ENCODE data around the gene RNF123. TPM values are rescaled to one million over a fixed set of nuclear protein-coding genes. Genes with fewer than 3 reads are reported as not detected.
A peak's percentile ranks its signal among the peaks of the same experiment; 100 is the strongest.

The RNF123 gene
- total RNA-seq, 1 donor from 2014 or later, result 40.1 TPM

GRCh38 chr3:49668861-49669260, 20.5 kb upstream of the RNF123 start:
- TF ChIP-seq CTCF (IDR thresholded peaks at IDR 0.05), result no peak
- Mint-ChIP-seq H3K9me3 (ENCODE audit: low read depth) (no peaks in the 10 kb centered on the region), H3K4me1 (ENCODE audit: low read depth) (peaks cover 27% of the 10 kb centered on the region), H3K36me3 (ENCODE audit: low read depth) (no peaks in the 10 kb centered on the region), H3K27me3 (ENCODE audit: low read depth) (no peaks in the 10 kb centered on the region), H3K4me3 (ENCODE audit: unreplicated experiment) (no peak overlapping the region), H3K27ac (ENCODE audit: unreplicated experiment) (peak overlapping the region; percentile 2)
- no peak for DNase-seq (ENCODE audit: low spot score)

GRCh38 chr3:49669352-49669751, 20.0 kb upstream of the RNF123 start:
- H3K9me3 Mint-ChIP-seq (ENCODE audit: low read depth), result no peaks in the 10 kb centered on the region
- no peak for DNase-seq (ENCODE audit: low spot score)
- no peaks in the 10 kb centered on the region for H3K36me3 Mint-ChIP-seq (ENCODE audit: low read depth)
- H3K4me3 Mint-ChIP-seq (ENCODE audit: unreplicated experiment), result no peak overlapping the region
- no peaks in the 10 kb centered on the region for H3K27me3 Mint-ChIP-seq (ENCODE audit: low read depth)
- no peak for TF ChIP-seq CTCF (IDR thresholded peaks at IDR 0.05)
- peaks cover 27% of the 10 kb centered on the region for H3K4me1 Mint-ChIP-seq (ENCODE audit: low read depth)
- no peak overlapping the region for H3K27ac Mint-ChIP-seq (ENCODE audit: unreplicated experiment)

- H3K9me3 Mint-ChIP-seq (ENCODE audit: low read depth), result no peaks in the 10 kb centered on the region
- H3K4me1 Mint-ChIP-seq (ENCODE audit: low read depth), result peaks cover 34% of the 10 kb centered on the region
- H3K4me3 Mint-ChIP-seq (ENCODE audit: unreplicated experiment), result no peak overlapping the region
- no peak for TF ChIP-seq CTCF (IDR thresholded peaks at IDR 0.05)
- DNase-seq (ENCODE audit: low spot score), result no peak
- peaks cover 2% of the 10 kb centered on the region for H3K36me3 Mint-ChIP-seq (ENCODE audit: low read depth)
- no peaks in the 10 kb centered on the region for H3K27me3 Mint-ChIP-seq (ENCODE audit: low read depth)
- H3K27ac Mint-ChIP-seq (ENCODE audit: unreplicated experiment), result no peak overlapping the region
Measured at GRCh38 chr3:49670940-49671290, 18.4 kb upstream of the RNF123 start.

GRCh38 chr3:49671291-49672288, 17.8 kb upstream of the RNF123 start:
- H3K4me1 Mint-ChIP-seq (ENCODE audit: low read depth), result peaks cover 31% of the 10 kb centered on the region
- DNase-seq (ENCODE audit: low spot score), result no peak
- peaks cover 4% of the 10 kb centered on the region for H3K36me3 Mint-ChIP-seq (ENCODE audit: low read depth)
- no peaks in the 10 kb centered on the region for H3K27me3 Mint-ChIP-seq (ENCODE audit: low read depth)
- H3K9me3 Mint-ChIP-seq (ENCODE audit: low read depth), result no peaks in the 10 kb centered on the region
- TF ChIP-seq CTCF (IDR thresholded peaks at IDR 0.05), result peak; percentile 93
- H3K27ac Mint-ChIP-seq (ENCODE audit: unreplicated experiment), result no peak overlapping the region
- H3K4me3 Mint-ChIP-seq (ENCODE audit: unreplicated experiment), result no peak overlapping the region

- Mint-ChIP-seq H3K9me3 (ENCODE audit: low read depth) (no peaks in the 10 kb centered on the region), H3K27ac (ENCODE audit: unreplicated experiment) (peak overlapping the region; percentile 99), H3K27me3 (ENCODE audit: low read depth) (no peaks in the 10 kb centered on the region), H3K4me3 (ENCODE audit: unreplicated experiment) (peak overlapping the region; percentile 90), H3K4me1 (ENCODE audit: low read depth) (peaks cover 24% of the 10 kb centered on the region), H3K36me3 (ENCODE audit: low read depth) (peaks cover 6% of the 10 kb centered on the region)
- TF ChIP-seq CTCF (IDR thresholded peaks at IDR 0.05), result no peak
- no peak for DNase-seq (ENCODE audit: low spot score)
Measured at GRCh38 chr3:49673121-49673714, 16.1 kb upstream of the RNF123 start.

Data from chondrocyte (in vitro differentiated cells).